Activated CD8-positive, alpha-beta T cell treated with anti-CD3 and anti-CD28 coated beads, Interleukin-2, amount 10 ng/mL, durations not matched to agents 7 days and 5 days (primary cell): Measurements from ENCODE around the gene ZNF496. TPM values are rescaled to one million over a fixed set of nuclear protein-coding genes. Genes with fewer than 3 reads are reported as not detected.
"Not testable (repeated sequence)": the region's sequence is repeated elsewhere in the genome, so short reads cannot be mapped to it uniquely, and the experiment has no call there.

Experiments used
- ATAC-seq: fragments of 150-1000 bp; cut with Tn5 transposase; one replicate; pipeline ENCODE4 v1.10.0; 2021; ENCODE audit warnings: moderate library complexity
- CTCF ChIA-PET: fragments of 350-600 bp; sonication (Branson Sonifier 250); formaldehyde crosslinking; loops from one replicate; lab custom pipeline; 2021; ENCODE audit warnings: antibody characterized with exemption; lab: Charles Lee
- POLR2A ChIA-PET: fragments of 350-600 bp; sonication (Branson Sonifier 250); formaldehyde crosslinking; loops from one replicate; lab custom pipeline; 2021; ENCODE audit warnings: antibody characterized with exemption; lab: Charles Lee
- DNase-seq: peaks from one replicate; pipeline ENCODE4 v3.0.0-alpha.2; 2020
- H3K27ac Mint-ChIP-seq: one replicate; pipeline ENCODE4 v1.8.0; 2021; ENCODE audit warnings: mild to moderate bottlenecking, mixed read lengths
- H3K27me3 Mint-ChIP-seq: one replicate; pipeline ENCODE4 v1.8.0; 2021; ENCODE audit warnings: low read depth, mixed read lengths
- H3K36me3 Mint-ChIP-seq: one replicate; pipeline ENCODE4 v1.8.0; 2021; ENCODE audit warnings: low read depth, mixed read lengths
- H3K4me1 Mint-ChIP-seq: one replicate; pipeline ENCODE4 v1.8.0; 2021; ENCODE audit warnings: low read depth, mixed read lengths
- H3K4me3 Mint-ChIP-seq: one replicate; pipeline ENCODE4 v1.8.0; 2021; ENCODE audit warnings: mild to moderate bottlenecking, mixed read lengths
- H3K9me3 Mint-ChIP-seq: one replicate; pipeline ENCODE4 v1.8.0; 2022; ENCODE audit warnings: mixed read lengths; ENCODE audit not compliant: insufficient read depth
- total RNA-seq, 2 experiments: library from RNA; stranded (reverse); gene quantifications; one replicate each; pipeline ENCODE4 v1.2.3, GENCODE V29; 2021

Gene ZNF496
- total RNA-seq = 10 to 100 TPM; 20.5 to 22.0 TPM

DNA sequence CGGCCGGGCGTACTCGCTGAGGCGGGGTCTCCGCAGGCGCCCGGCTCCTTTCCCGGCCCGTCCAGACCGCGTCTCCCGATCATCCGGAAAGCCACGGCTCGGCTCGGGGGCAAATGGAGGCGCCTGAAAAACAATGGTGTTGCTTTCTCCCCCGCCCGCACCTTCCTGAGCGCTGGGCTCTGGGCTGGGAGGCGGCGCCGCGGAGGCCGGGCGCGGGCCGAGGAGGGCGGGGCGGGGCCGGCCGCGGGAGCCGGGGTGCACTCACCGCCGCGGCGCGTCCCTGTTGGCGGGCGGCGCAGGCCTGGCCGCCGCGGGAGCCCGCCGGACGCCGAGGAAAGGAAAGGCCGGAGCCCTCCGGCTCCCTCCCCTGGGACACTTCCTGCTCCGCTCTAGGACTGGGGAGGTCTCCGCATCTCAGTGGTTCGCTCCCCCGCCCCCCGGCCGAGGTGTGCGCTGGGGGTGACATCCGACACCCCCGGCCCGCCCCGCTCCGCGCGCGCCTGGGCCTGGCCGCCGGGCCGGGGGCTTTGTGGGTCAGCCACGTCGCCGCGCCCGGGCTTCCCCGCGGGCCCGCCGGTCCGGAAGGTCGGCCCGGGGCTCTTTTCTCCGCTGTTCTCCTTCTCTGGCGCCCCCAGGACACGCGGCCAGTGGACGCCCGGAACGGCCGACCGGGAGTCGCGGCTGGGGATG lies at the start of gene ZNF496:
Gene ZNF496 (minus strand): TSS at position 343 of the 690 bp plus-strand sequence. CDS start 2,289 bp downstream, outside the sequence.
- ChIA-PET CTCF (interaction anchor here (0.8 to 2.7 kb wide), 7 partner anchors 9 to 107 kb away, joined by 3 to 7 read pairs (median 4); no protein-coding TSS in a partner anchor), POLR2A (interaction anchor here (0.6 to 2.2 kb wide), 6 partner anchors 9 to 396 kb away, joined by 3 to 9 read pairs (median 5); no protein-coding TSS in a partner anchor)
- Mint-ChIP-seq H3K27me3 (no peaks in the 10 kb centered on the region), H3K9me3 (no peaks in the 10 kb centered on the region), H3K27ac (peak within 1 kb of the TSS; percentile 88), H3K36me3 (peaks cover 23% of the 10 kb centered on the region), H3K4me1 (peaks cover 71% of the 10 kb centered on the region), H3K4me3 (peak within 1 kb of the TSS; percentile 88)
- DNase-seq (peak; percentile 68), ATAC-seq (peak; percentile 72)

DNA sequence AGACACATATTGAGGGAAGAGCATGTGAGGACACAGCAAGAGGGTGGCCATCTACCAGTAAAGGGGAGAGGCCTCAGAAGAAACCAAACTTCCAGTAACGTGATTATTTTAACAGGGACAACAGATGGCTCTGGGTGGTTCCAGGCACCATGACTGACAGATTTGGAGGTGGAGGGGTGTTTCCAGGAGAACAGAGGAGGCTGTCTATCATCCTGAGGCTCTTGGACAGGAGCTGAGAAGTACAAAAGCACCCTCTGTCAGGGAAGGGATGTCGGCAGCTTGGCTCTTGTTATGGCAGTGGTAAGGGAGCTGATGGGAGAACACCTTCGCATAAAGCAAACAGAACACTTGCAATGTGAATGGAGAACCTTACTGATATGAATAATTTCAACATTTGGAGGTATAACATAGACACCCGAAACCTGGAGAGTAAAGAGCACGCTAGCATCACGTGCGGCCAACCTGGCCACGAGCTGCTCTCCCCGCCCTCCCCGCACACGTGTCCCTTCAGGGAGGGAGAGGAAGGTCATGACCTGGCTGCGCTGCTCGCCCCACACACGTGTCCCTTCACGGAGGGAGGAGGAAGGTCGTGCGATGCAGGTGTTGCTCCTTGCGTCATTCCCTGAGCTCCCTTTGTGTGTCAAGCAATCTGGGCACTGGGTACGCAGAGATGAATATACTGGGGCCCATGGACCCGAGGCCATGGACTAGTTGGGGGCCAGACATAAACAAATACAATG lies 46.8 kb upstream of the ZNF496 start:
- Mint-ChIP-seq H3K36me3 (no peaks in the 10 kb centered on the region), H3K4me3 (no peak overlapping the region), H3K4me1 (peaks cover 3% of the 10 kb centered on the region), H3K27me3 (peaks cover 8% of the 10 kb centered on the region), H3K27ac (no peak overlapping the region), H3K9me3 (no peaks in the 10 kb centered on the region)
- CTCF ChIA-PET = no interaction called here
- ATAC-seq = no peak
- DNase-seq = no peak
- POLR2A ChIA-PET = no interaction called here

DNA sequence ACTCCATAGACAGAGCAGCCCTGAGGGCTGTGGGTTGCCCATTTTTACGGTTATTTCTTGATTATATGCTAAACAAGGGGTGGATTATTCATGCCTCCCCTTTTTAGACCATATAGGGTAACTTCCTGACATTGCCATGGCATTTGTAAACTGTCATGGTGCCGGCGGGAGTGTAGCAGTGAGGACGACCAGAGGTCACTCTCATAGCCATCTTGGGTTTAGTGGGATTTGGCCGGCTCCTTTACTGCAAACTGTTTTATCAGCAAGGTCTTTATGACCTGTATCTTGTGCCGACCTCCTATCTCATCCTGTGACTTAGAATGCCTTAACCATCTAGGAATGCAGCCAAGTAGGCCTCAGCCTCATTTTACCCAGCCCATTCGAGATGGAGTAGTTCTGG lies 46.0 kb upstream of the ZNF496 start:
- H3K9me3 Mint-ChIP-seq, H3K4me1 Mint-ChIP-seq, POLR2A ChIA-PET, ATAC-seq, H3K27me3 Mint-ChIP-seq, H3K4me3 Mint-ChIP-seq, H3K36me3 Mint-ChIP-seq, DNase-seq, H3K27ac Mint-ChIP-seq: not testable (repeated sequence)
- CTCF ChIA-PET = interaction anchor here (1.0 kb wide), 1 partner anchor 12 kb away, joined by 5 read pairs; no protein-coding TSS in a partner anchor

DNA sequence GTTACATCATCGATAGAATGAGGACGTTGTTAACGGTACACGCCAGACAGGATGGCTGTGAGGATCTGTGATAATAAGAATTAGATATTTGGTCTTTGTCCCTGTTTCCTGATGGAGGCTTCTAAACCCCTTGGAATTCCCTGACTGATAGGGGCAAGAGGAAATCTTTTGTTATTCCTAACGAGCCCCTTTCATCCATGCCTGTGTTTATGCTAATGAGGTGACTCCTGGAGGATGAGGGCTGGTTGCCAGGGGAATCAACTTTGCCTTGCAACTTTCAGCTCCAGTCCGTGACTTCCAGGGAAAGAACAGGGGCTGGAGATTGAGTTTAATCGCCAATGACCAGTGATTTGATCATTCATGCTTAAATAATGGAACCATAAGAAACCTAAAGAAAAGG lies 45.0 kb upstream of the ZNF496 start:
- DNase-seq = no peak
- Mint-ChIP-seq H3K27ac (no peak overlapping the region), H3K4me3 (no peak overlapping the region), H3K9me3 (no peaks in the 10 kb centered on the region), H3K27me3 (peaks cover 8% of the 10 kb centered on the region), H3K4me1 (peaks cover 6% of the 10 kb centered on the region), H3K36me3 (no peaks in the 10 kb centered on the region)
- ChIA-PET POLR2A (no interaction called here), CTCF (interaction anchor here (1.0 kb wide), 1 partner anchor 13 kb away, joined by 5 read pairs; no protein-coding TSS in a partner anchor)
- ATAC-seq = no peak

DNA sequence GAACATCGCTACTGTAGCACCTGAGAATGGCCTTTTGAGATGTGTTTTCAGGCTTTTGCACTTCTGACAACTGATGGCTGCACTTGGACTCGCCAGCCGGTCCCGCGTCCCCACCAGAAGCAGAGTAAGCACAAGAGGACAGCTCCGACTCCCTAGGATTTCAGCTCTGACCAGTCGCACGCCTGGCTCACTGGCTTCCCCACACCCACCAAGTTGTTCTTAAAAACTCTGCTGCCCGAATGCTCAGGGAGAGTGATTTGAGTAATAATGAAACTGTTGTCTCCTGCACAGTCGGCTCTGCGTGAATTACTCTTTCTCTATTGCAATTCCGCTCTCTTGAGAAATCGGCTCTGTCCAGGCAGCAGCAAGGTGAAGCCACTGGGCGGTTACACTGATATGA lies 44.1 kb upstream of the ZNF496 start:
- Mint-ChIP-seq H3K27me3 (peaks cover 8% of the 10 kb centered on the region), H3K9me3 (no peaks in the 10 kb centered on the region), H3K4me1 (peaks cover 6% of the 10 kb centered on the region), H3K27ac (no peak overlapping the region), H3K36me3 (no peaks in the 10 kb centered on the region), H3K4me3 (no peak overlapping the region)
- ATAC-seq = no peak
- ChIA-PET CTCF (interaction anchor here (3.8 kb wide), 1 partner anchor 15 kb away, joined by 41 read pairs; no protein-coding TSS in a partner anchor), POLR2A (no interaction called here)
- DNase-seq = no peak

DNA sequence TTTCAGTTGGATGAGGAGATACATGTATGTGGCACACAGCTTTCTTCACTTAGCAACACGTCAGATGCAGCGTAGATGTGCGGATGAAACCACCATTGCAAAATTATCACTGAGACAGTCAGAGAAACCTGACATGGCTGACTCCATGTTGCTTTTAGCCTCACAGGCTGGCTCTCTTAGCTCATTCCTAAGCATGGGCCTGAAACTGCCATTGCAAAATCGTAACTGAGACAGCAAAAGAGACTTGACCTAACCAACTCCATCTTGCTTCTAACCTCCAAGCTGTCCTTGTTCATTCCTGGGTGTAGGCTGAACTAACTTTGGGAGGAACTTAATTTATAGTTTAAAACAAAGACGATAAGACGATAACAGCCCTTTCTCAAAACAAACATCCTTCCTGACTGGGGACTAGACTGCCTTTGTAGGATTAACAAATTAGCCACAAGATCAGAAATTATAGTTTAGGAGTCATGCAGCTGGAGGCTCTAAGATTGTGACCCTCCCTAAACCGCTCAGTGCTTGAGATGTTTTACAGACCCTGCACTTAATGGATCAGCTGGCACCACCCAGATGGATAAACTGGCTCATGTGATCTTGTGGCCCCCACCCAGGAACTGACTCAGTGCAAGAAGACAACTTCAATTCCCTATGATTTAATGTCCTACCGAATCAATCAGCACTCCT lies 43.1 kb upstream of the ZNF496 start:
- H3K36me3 Mint-ChIP-seq, H3K4me1 Mint-ChIP-seq, DNase-seq, H3K4me3 Mint-ChIP-seq, H3K9me3 Mint-ChIP-seq, H3K27ac Mint-ChIP-seq, ATAC-seq, H3K27me3 Mint-ChIP-seq: not testable (repeated sequence)
- CTCF ChIA-PET = interaction anchor here (0.6 to 3.8 kb wide), 8 partner anchors 9 to 113 kb away, joined by 3 to 41 read pairs (median 4); partner anchors contain the start of gene NLRP3
- POLR2A ChIA-PET = interaction anchor here (0.7 kb wide), 1 partner anchor 37 kb away, joined by 3 read pairs; no protein-coding TSS in a partner anchor

DNA sequence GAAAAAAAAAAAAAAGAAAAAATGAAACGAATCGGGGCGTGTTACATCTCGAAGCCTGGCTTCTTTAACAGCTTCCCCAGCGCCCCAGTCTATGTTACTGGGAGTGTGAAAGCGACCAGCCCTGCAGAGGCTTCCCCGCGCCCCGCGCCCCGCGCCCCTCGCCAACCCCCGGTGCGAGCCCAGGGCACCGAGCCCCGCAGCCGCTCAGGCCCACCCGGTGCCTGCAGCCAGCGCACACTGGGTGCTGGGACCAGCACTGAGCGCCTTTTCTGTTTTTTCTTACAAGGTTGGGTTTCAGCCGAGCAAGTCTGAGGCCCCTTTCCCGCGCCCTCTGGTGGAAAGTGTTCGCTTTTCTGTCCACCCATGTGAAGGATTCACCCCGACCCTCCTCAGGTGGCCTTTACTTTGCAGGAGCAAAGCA lies 42.1 kb upstream of the ZNF496 start:
- ATAC-seq (peak; percentile 83), DNase-seq (peak; percentile 78)
- Mint-ChIP-seq H3K4me1 (peaks cover 6% of the 10 kb centered on the region), H3K36me3 (no peaks in the 10 kb centered on the region), H3K27ac (no peak overlapping the region), H3K9me3 (no peaks in the 10 kb centered on the region), H3K4me3 (peak overlapping the region; percentile 23), H3K27me3 (peaks cover 11% of the 10 kb centered on the region)
- POLR2A ChIA-PET = interaction anchor here (0.6 to 0.7 kb wide), 2 partner anchors 16 to 38 kb away, joined by 3 read pairs; no protein-coding TSS in a partner anchor
- CTCF ChIA-PET = interaction anchor here (0.6 to 3.8 kb wide), 16 partner anchors 10 to 558 kb away, joined by 3 to 41 read pairs (median 4); partner anchors contain the start of gene NLRP3

DNA sequence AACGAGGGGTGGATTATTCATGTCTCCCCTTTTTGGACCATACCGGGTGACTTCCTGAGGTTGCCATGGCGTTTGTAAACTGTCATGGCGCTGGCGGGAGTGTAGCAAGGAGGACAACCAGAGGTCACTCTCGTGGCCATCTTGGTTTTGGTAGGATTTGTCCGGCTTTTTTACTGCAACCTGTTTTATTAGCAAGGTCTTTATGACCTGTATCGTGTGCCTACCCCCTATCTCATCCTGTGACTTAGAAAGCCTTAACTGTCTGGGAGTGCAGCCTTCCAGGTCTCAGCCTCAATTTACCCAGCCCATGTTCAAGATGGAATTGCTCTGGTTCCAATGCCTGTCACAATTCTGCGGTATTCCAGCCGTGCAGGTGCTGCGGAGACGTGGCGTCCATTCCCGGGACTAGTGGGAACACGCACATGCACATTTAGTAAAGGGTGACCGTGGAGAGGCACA lies 40.2 kb upstream of the ZNF496 start:
- no peaks in the 10 kb centered on the region for H3K9me3 Mint-ChIP-seq

DNA sequence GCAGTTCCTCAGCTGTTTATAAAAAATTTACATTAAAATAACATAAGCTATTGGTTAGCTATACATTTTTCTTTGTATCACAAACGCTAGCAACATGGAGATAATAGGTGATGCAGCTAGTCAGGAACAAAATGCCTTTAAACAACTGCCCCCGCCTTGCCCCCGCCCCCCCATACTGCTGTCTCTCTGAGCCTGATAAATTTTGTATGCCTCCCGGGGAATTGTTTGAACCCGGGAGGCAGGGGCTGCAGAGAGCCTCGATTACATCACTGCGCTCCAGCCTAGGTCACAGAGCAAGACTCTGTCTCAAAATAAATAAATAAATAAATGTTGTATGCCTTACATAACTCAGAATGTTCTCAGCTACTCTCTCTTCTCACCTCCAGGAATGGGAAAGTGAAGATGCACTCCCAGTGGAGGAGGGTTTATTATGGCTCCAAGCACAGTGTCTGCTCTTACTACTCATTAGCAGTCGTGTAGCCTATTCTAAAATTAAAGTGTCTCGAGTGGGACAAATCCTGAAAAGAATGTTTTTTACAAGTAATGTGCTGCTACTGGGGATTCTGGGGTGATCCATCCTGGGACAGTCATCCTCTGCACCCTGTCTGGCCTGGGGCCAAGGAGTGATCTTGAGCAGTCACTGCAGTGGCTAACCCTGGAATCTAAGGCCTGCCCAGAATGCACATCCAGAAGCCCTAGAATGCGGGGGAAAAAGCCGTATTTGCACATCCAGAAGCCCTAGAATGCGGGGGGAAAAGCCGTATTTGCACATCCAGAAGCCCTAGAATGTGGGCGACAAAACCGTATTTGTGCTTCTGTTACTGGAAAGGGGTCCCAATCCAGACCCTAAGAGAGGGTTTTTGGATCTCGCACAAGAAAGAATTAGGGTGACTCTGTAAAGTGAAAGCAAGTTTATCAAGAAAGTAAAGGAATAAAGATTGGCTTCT lies 39.4 kb upstream of the ZNF496 start:
- DNase-seq = no peak
- H3K27me3 Mint-ChIP-seq = peaks cover 13% of the 10 kb centered on the region
- H3K4me1 Mint-ChIP-seq = peaks cover 9% of the 10 kb centered on the region
- no peak for ATAC-seq
- no peaks in the 10 kb centered on the region for H3K36me3 Mint-ChIP-seq
- ChIA-PET CTCF (interaction anchor here (0.7 to 1.3 kb wide), 2 partner anchors 19 to 117 kb away, joined by 3 to 4 read pairs; no protein-coding TSS in a partner anchor), POLR2A (no interaction called here)
- H3K9me3 Mint-ChIP-seq = no peaks in the 10 kb centered on the region
- H3K27ac Mint-ChIP-seq = no peak overlapping the region
- no peak overlapping the region for H3K4me3 Mint-ChIP-seq

More for the DNA sequence above, 40.2 kb upstream of the ZNF496 start:
- H3K4me1 Mint-ChIP-seq = peaks cover 9% of the 10 kb centered on the region
- H3K27me3 Mint-ChIP-seq = peaks cover 13% of the 10 kb centered on the region
- DNase-seq = no peak
- H3K36me3 Mint-ChIP-seq = no peaks in the 10 kb centered on the region
- no peak overlapping the region for H3K27ac Mint-ChIP-seq
- ChIA-PET CTCF (interaction anchor here (1.9 to 3.8 kb wide), 3 partner anchors 19 to 116 kb away, joined by 10 to 41 read pairs (median 40); no protein-coding TSS in a partner anchor), POLR2A (no interaction called here)
- no peak overlapping the region for H3K4me3 Mint-ChIP-seq
- ATAC-seq = no peak

DNA sequence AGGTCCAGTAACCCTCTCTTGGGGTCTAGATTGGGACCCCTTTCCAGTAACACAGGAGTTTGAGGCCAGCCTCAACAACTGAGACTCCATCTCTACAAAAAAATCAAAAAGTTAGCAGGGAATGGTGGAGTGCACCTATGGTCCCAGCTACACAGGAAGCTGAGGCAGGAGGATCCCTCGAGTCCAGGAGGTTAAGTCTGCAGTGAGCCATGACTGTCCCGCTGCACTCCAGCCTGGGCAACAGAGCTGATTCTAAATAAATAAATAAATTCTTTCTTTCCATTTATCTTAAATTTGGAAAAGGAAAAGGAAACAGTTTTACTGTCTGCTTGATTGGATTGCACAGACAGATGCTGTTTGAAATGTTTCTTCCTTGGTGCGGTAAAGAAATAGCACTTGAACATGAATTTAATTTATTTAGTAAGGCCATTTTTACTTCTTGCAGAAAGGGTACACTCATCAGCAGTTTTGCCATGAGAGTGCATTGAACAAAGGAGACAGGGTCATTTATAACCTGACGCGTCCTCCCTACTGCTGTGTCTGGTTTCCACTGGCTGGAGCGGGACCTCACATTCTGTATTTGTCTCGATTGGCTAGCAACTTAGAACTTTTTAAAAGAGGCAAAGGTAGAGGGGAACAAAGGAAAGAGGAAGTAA lies 37.0 kb upstream of the ZNF496 start:
- DNase-seq (no peak), ATAC-seq (no peak)
- Mint-ChIP-seq H3K36me3 (no peaks in the 10 kb centered on the region), H3K9me3 (peaks cover 8% of the 10 kb centered on the region), H3K27ac (no peak overlapping the region), H3K27me3 (peaks cover 8% of the 10 kb centered on the region), H3K4me3 (no peak overlapping the region), H3K4me1 (peaks cover 7% of the 10 kb centered on the region)
- ChIA-PET POLR2A (no interaction called here), CTCF (interaction anchor here (1.2 kb wide), 1 partner anchor 20 kb away, joined by 3 read pairs; no protein-coding TSS in a partner anchor)
